ENCODE results near the gene KDM2B. TPM values are rescaled to one million over a fixed set of nuclear protein-coding genes. Genes with fewer than 3 reads are reported as not detected.

Gene KDM2B
- total RNA-seq, 1 donor from 2014 or later, result 79.2 TPM

- DNase-seq (ENCODE audit: low read depth, low spot score), result no peak
- TF ChIP-seq, protein P1, sequence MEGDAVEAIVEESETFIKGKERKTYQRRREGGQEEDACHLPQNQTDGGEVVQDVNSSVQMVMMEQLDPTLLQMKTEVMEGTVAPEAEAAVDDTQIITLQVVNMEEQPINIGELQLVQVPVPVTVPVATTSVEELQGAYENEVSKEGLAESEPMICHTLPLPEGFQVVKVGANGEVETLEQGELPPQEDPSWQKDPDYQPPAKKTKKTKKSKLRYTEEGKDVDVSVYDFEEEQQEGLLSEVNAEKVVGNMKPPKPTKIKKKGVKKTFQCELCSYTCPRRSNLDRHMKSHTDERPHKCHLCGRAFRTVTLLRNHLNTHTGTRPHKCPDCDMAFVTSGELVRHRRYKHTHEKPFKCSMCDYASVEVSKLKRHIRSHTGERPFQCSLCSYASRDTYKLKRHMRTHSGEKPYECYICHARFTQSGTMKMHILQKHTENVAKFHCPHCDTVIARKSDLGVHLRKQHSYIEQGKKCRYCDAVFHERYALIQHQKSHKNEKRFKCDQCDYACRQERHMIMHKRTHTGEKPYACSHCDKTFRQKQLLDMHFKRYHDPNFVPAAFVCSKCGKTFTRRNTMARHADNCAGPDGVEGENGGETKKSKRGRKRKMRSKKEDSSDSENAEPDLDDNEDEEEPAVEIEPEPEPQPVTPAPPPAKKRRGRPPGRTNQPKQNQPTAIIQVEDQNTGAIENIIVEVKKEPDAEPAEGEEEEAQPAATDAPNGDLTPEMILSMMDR (conservative IDR thresholded peaks at IDR 0.05), result no peak
- Mint-ChIP-seq H3K4me3 (peak overlapping the region; percentile 99), H3K9me3 (no peaks in the 10 kb centered on the region), H3K36me3 (ENCODE audit: low read depth) (no peaks in the 10 kb centered on the region), H3K27ac (ENCODE audit: unreplicated experiment) (peak overlapping the region; percentile 74), H3K27me3 (ENCODE audit: low read depth) (no peaks in the 10 kb centered on the region), H3K4me1 (peaks cover 47% of the 10 kb centered on the region)
These were observed 1.9 kb upstream of the KDM2B start for GRCh38 chr12:121582583-121583333.

DNA sequence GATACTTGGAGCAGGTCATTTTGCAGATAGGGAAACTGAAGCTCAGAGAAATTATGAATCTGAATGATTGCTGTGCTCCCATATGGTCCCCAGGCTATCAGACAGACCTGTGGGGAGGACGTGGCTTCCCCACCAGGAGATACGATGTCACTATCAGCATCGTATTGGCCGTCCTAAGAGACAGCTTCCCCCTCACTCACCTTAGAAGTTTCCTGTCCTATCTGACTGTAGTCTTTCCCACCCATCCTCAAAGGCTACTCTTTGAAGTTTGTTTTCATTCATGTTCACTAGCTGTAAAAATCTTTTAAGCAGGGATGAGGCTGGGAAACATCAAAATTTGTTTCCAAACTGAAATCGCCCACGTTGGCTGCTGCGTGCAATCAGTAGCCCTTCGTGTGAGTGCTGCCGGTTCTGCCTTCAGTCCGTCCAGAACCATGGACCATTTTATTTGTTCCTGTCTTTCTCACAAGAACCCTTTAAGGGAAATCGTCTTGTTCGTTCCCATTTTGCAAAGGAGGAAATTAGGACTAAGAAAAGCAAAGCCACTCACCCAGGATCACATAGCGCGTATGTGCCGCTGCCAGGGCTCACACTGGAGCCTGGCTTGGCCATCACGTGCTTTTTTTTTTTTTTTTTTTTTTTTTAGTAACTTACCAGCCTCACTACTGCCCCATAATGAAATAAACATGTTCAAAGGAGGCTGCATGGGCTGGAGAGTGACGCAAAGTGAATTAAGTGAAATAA is 1.0 kb upstream of the KDM2B start:
- Mint-ChIP-seq H3K27me3 (ENCODE audit: low read depth) (no peaks in the 10 kb centered on the region), H3K9me3 (no peaks in the 10 kb centered on the region), H3K36me3 (ENCODE audit: low read depth) (no peaks in the 10 kb centered on the region), H3K4me1 (peaks cover 53% of the 10 kb centered on the region), H3K27ac (ENCODE audit: unreplicated experiment) (peak overlapping the region; percentile 97), H3K4me3 (peak overlapping the region; percentile 99)
- no peak for DNase-seq (ENCODE audit: low read depth, low spot score)
- TF ChIP-seq, protein P1 (conservative IDR thresholded peaks at IDR 0.05), result no peak

- Mint-ChIP-seq H3K9me3 (no peaks in the 10 kb centered on the region), H3K36me3 (ENCODE audit: low read depth) (no peaks in the 10 kb centered on the region), H3K4me1 (peaks cover 65% of the 10 kb centered on the region), H3K27ac (ENCODE audit: unreplicated experiment) (peak overlapping the region; percentile 99), H3K4me3 (peak overlapping the region; percentile 99), H3K27me3 (ENCODE audit: low read depth) (no peaks in the 10 kb centered on the region)
- peak; percentile 65 for DNase-seq (ENCODE audit: low read depth, low spot score)
- TF ChIP-seq, protein P1 (conservative IDR thresholded peaks at IDR 0.05), result no peak
These were observed 598 bp downstream of the KDM2B start for GRCh38 chr12:121579981-121580868.

DNA sequence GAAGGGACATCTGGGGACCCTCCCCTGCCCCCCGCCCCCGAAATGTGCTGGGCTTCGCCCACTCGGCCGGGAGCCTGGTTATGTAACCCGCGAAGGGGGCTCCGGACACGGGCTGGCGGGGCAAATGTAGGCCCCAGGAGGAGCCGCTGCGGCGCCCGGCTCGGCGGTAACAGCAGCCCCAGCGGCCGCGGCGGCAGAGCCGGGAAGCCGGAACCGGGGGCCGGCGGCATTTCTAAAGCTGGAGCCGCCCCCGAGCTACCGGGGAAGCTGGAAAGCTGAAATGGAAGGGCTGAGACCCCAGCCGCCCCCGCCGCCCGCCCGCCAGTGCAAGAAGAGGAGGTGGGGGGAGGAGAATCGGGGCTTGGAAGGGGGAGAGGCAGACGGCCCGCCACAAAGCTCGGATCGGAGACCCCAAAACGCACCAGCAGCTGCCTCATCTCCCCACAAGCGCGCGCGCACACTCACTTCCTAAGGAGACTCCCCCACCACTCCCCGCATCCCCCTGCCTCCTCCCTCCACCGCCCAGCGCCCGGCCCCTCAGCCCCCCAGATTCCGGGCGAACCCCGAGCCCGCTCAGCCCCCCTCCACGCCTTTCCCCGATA is 1.5 kb downstream of the KDM2B start:
- no peak overlapping the region for H3K27ac Mint-ChIP-seq (ENCODE audit: unreplicated experiment)
- no peaks in the 10 kb centered on the region for H3K36me3 Mint-ChIP-seq (ENCODE audit: low read depth)
- H3K4me1 Mint-ChIP-seq, result peaks cover 74% of the 10 kb centered on the region
- no peaks in the 10 kb centered on the region for H3K9me3 Mint-ChIP-seq
- TF ChIP-seq, protein P1 (conservative IDR thresholded peaks at IDR 0.05), result no peak
- DNase-seq (ENCODE audit: low read depth, low spot score), result peak; percentile 9
- H3K27me3 Mint-ChIP-seq (ENCODE audit: low read depth), result no peaks in the 10 kb centered on the region
- H3K4me3 Mint-ChIP-seq, result peak overlapping the region; percentile 99

All from neural crest cell (in vitro differentiated cells).